Fibroblast of the aortic adventitia (primary cell): ENCODE results near the gene EEPD1. TPM values are rescaled to one million over a fixed set of nuclear protein-coding genes. Genes with fewer than 3 reads are reported as not detected.
"Not testable (repeated sequence)": the region's sequence is repeated elsewhere in the genome, so short reads cannot be mapped to it uniquely, and the experiment has no call there.

ENCODE experiments used
- DNase-seq: peaks from one replicate; pipeline ENCODE4 v3.0.0-alpha.2; 2010; ENCODE audit warnings: low read depth
- H3K4me3 ChIP-seq: 2 replicates; pipeline ENCODE4 v1.5.1; 2011; ENCODE audit warnings: low read depth, mild to moderate bottlenecking, control low read depth, low read length, moderate library complexity
- CTCF ChIP-seq: IDR thresholded peaks from 2 replicates; pipeline ENCODE4 v1.5.1; 2011; ENCODE audit warnings: mild to moderate bottlenecking, low read length, control low read depth, inconsistent platforms; ENCODE audit not compliant: insufficient read depth
- total RNA-seq: library from RNA; depleted of rRNA; stranded (reverse); fragments of >200 nt; gene quantifications from 2 replicates; pipeline ENCODE4 v1.2.3, GENCODE V29; 2012; ENCODE audit warnings: low replicate concordance

EEPD1 gene
- total RNA-seq, 1 donor = 5.2 TPM

GRCh38 chr7:36141351-36141750 lies 11.7 kb upstream of the EEPD1 start:
- no peak for TF ChIP-seq CTCF
- no peak for DNase-seq
- H3K4me3 ChIP-seq = no peak overlapping the region

- no peak for TF ChIP-seq CTCF
- DNase-seq = no peak
- H3K4me3 ChIP-seq = no peak overlapping the region
These were observed 11.2 kb upstream of the EEPD1 start for GRCh38 chr7:36141850-36142249.

- H3K4me3 ChIP-seq = no peak overlapping the region
- no peak for TF ChIP-seq CTCF
- no peak for DNase-seq
These were observed 8.9 kb upstream of the EEPD1 start for GRCh38 chr7:36144189-36144588.

- no peak overlapping the region for H3K4me3 ChIP-seq
- DNase-seq = no peak
- TF ChIP-seq CTCF = no peak
These were observed 7.4 kb upstream of the EEPD1 start for GRCh38 chr7:36145686-36146085.

GRCh38 chr7:36147361-36147760 lies 5.7 kb upstream of the EEPD1 start:
- H3K4me3 ChIP-seq = no peak overlapping the region
- TF ChIP-seq CTCF = no peak
- DNase-seq = no peak

- DNase-seq = no peak
- H3K4me3 ChIP-seq = no peak overlapping the region
- no peak for TF ChIP-seq CTCF
These were observed 4.5 kb upstream of the EEPD1 start for GRCh38 chr7:36148422-36149065.

GRCh38 chr7:36149240-36149639 lies 3.8 kb upstream of the EEPD1 start:
- not testable (repeated sequence) for DNase-seq, H3K4me3 ChIP-seq
